ENCODE data around the gene NBPF20.
"Not testable (repeated sequence)": the region's sequence is repeated elsewhere in the genome, so short reads cannot be mapped to it uniquely, and the experiment has no call there.

NBPF20 gene

GRCh38 chr1:145425436-145426029, at the start of gene NBPF20:
Gene NBPF20 (minus strand): TSS chr1:145425603. CDS start chr1:145405272, 20,331 bp downstream.
- no peak for TF ChIP-seq Cebpa-rat (IDR thresholded peaks at IDR 0.05)
- H3K4me2 ChIP-seq: peak within 1 kb of the TSS; percentile 93
- no peaks in the 10 kb centered on the region for H3K27me3 ChIP-seq
- H3K36me3 ChIP-seq: no peaks in the 10 kb centered on the region
- peak within 1 kb of the TSS; percentile 35; the same call in 1 of the 2 replicates for H3K27ac ChIP-seq
- H3K9me3 ChIP-seq: peaks cover 16% of the 10 kb centered on the region
- peaks cover 12% of the 10 kb centered on the region for H3K4me1 ChIP-seq
- H3K4me3 ChIP-seq: peak within 1 kb of the TSS; percentile 78
- no peaks in the 10 kb centered on the region for H4K20me1 ChIP-seq
- H3K9ac ChIP-seq: peak within 1 kb of the TSS; percentile 56; the same call in 1 of the 2 replicates

GRCh38 chr1:145474837-145475368, 49.5 kb upstream of the NBPF20 start:
- not testable (repeated sequence) for H3K4me1 ChIP-seq, H3K4me3 ChIP-seq, H3K9me3 ChIP-seq, H3K27ac ChIP-seq, H3K27me3 ChIP-seq, H3K36me3 ChIP-seq, H3K4me2 ChIP-seq, H4K20me1 ChIP-seq, H3K9ac ChIP-seq

- not testable (repeated sequence) for H4K20me1 ChIP-seq, H3K27ac ChIP-seq, H3K9ac ChIP-seq, H3K36me3 ChIP-seq, H3K4me2 ChIP-seq, H3K4me1 ChIP-seq, H3K9me3 ChIP-seq, H3K27me3 ChIP-seq, H3K4me3 ChIP-seq
Observed at GRCh38 chr1:145472731-145473130, 47.3 kb upstream of the NBPF20 start.

GRCh38 chr1:145471365-145471764, 46.0 kb upstream of the NBPF20 start:
- H4K20me1 ChIP-seq, H3K27ac ChIP-seq, H3K4me2 ChIP-seq, H3K9me3 ChIP-seq, H3K27me3 ChIP-seq, H3K4me1 ChIP-seq, H3K9ac ChIP-seq, H3K36me3 ChIP-seq, H3K4me3 ChIP-seq: not testable (repeated sequence)

- not testable (repeated sequence) for H3K27ac ChIP-seq, H3K9ac ChIP-seq
Observed at GRCh38 chr1:145465405-145466144, 40.2 kb upstream of the NBPF20 start.

GRCh38 chr1:145464708-145465336, 39.4 kb upstream of the NBPF20 start:
- H3K4me2 ChIP-seq: not testable (repeated sequence)

More at GRCh38 chr1:145465405-145466144, 40.2 kb upstream of the NBPF20 start:
- not testable (repeated sequence) for H4K20me1 ChIP-seq, H3K36me3 ChIP-seq, H3K4me1 ChIP-seq, H3K4me3 ChIP-seq, H3K4me2 ChIP-seq
- peaks cover 21% of the 10 kb centered on the region for H3K27me3 ChIP-seq
- H3K9me3 ChIP-seq: peaks cover 11% of the 10 kb centered on the region

GRCh38 chr1:145464017-145464416, 38.6 kb upstream of the NBPF20 start:
- Histone ChIP-seq H3K27me3 (peaks cover 21% of the 10 kb centered on the region), H3K9me3 (peaks cover 11% of the 10 kb centered on the region)
- not testable (repeated sequence) for H3K4me2 ChIP-seq, H3K36me3 ChIP-seq, H3K27ac ChIP-seq, H4K20me1 ChIP-seq, H3K4me3 ChIP-seq, H3K9ac ChIP-seq, H3K4me1 ChIP-seq

More at GRCh38 chr1:145464708-145465336, 39.4 kb upstream of the NBPF20 start:
- H3K27ac ChIP-seq, H4K20me1 ChIP-seq, H3K36me3 ChIP-seq, H3K4me1 ChIP-seq, H3K9ac ChIP-seq, H3K4me3 ChIP-seq: not testable (repeated sequence)
- peaks cover 21% of the 10 kb centered on the region for H3K27me3 ChIP-seq
- peaks cover 11% of the 10 kb centered on the region for H3K9me3 ChIP-seq

GRCh38 chr1:145460684-145461083, 35.3 kb upstream of the NBPF20 start:
- H4K20me1 ChIP-seq, H3K4me2 ChIP-seq, H3K4me1 ChIP-seq, H3K27ac ChIP-seq, H3K9ac ChIP-seq, H3K36me3 ChIP-seq, H3K4me3 ChIP-seq: not testable (repeated sequence)
- Histone ChIP-seq H3K27me3 (peaks cover 13% of the 10 kb centered on the region), H3K9me3 (peaks cover 10% of the 10 kb centered on the region)

GRCh38 chr1:145460048-145460447, 34.6 kb upstream of the NBPF20 start:
- H3K9me3 ChIP-seq, H3K4me2 ChIP-seq, H3K9ac ChIP-seq, H3K36me3 ChIP-seq, H4K20me1 ChIP-seq, H3K27ac ChIP-seq, H3K4me1 ChIP-seq, H3K4me3 ChIP-seq, H3K27me3 ChIP-seq: not testable (repeated sequence)

GRCh38 chr1:145459591-145459990, 34.2 kb upstream of the NBPF20 start:
- H3K27ac ChIP-seq, H3K4me2 ChIP-seq, H3K27me3 ChIP-seq, H3K9me3 ChIP-seq, H3K9ac ChIP-seq, H3K4me3 ChIP-seq, H3K4me1 ChIP-seq, H4K20me1 ChIP-seq, H3K36me3 ChIP-seq: not testable (repeated sequence)

GRCh38 chr1:145459063-145459462, 33.7 kb upstream of the NBPF20 start:
- not testable (repeated sequence) for H3K27ac ChIP-seq, H3K36me3 ChIP-seq

GRCh38 chr1:145454824-145455177, 29.4 kb upstream of the NBPF20 start:
- H3K27me3 ChIP-seq, H3K27ac ChIP-seq, H3K9me3 ChIP-seq, H3K4me2 ChIP-seq, H3K4me3 ChIP-seq, H3K9ac ChIP-seq, H4K20me1 ChIP-seq, H3K36me3 ChIP-seq, H3K4me1 ChIP-seq: not testable (repeated sequence)

More at GRCh38 chr1:145459063-145459462, 33.7 kb upstream of the NBPF20 start:
- not testable (repeated sequence) for H3K9ac ChIP-seq, H3K27me3 ChIP-seq, H3K9me3 ChIP-seq, H3K4me1 ChIP-seq, H3K4me2 ChIP-seq, H3K4me3 ChIP-seq, H4K20me1 ChIP-seq

GRCh38 chr1:145453873-145454823, 28.7 kb upstream of the NBPF20 start:
- not testable (repeated sequence) for H4K20me1 ChIP-seq, H3K27me3 ChIP-seq, H3K9me3 ChIP-seq, H3K4me3 ChIP-seq, H3K27ac ChIP-seq, H3K9ac ChIP-seq, H3K36me3 ChIP-seq, H3K4me1 ChIP-seq, H3K4me2 ChIP-seq

Measured in BLaER1 (cell line).